ENCODE results near the gene PCDH9. TPM values are rescaled to one million over a fixed set of nuclear protein-coding genes. Genes with fewer than 3 reads are reported as not detected.

The PCDH9 gene
- total RNA-seq, 6 experiments from 2014 or later: 1.6 to 3.9 (median 3.1) TPM

GRCh38 chr13:66663206-66663605, 566.9 kb downstream of the PCDH9 start:
- TF ChIP-seq POLR2A (IDR thresholded peaks at IDR 0.05): no peak
- TF ChIP-seq CTCF (IDR thresholded peaks at IDR 0.05): no peak
- Histone ChIP-seq H3K36me3 (no peaks in the 10 kb centered on the region), H3K27me3 (no peaks in the 10 kb centered on the region), H3K4me1 (no peaks in the 10 kb centered on the region), H3K9me3 (no peaks in the 10 kb centered on the region), H3K27ac (no peak overlapping the region), H3K4me3 (no peak overlapping the region)
- WGBS (ENCODE audit: insufficient coverage, low coverage, low lambda C conversion rate, missing lambda C conversion rate): 47% methylated on average over 2 of the region's 2 CpGs
- DNase-seq: no peak
- ATAC-seq: no peak
- intact Hi-C loops (cut with DNase I): no loop called here

- ATAC-seq: no peak
- Histone ChIP-seq H3K27me3 (no peaks in the 10 kb centered on the region), H3K36me3 (no peaks in the 10 kb centered on the region), H3K27ac (no peak overlapping the region), H3K4me1 (no peaks in the 10 kb centered on the region), H3K9me3 (no peaks in the 10 kb centered on the region), H3K4me3 (no peak overlapping the region)
- no peak for DNase-seq
- 55% methylated on average over 2 of the region's 2 CpGs for WGBS (ENCODE audit: insufficient coverage, low coverage, low lambda C conversion rate, missing lambda C conversion rate)
- TF ChIP-seq CTCF (IDR thresholded peaks at IDR 0.05): no peak
- TF ChIP-seq POLR2A (IDR thresholded peaks at IDR 0.05): no peak
- intact Hi-C loops (cut with DNase I): no loop called here
Measured at GRCh38 chr13:66661336-66661735, 568.8 kb downstream of the PCDH9 start.

GRCh38 chr13:66660468-66660813, 569.7 kb downstream of the PCDH9 start:
- intact Hi-C loops (cut with DNase I): no loop called here
- no peak overlapping the region for H3K27ac ChIP-seq
- H3K27me3 ChIP-seq: no peaks in the 10 kb centered on the region
- TF ChIP-seq CTCF (IDR thresholded peaks at IDR 0.05) (no peak), POLR2A (IDR thresholded peaks at IDR 0.05) (no peak)
- ATAC-seq (no peak), DNase-seq (no peak)
- no peaks in the 10 kb centered on the region for H3K4me1 ChIP-seq
- no peaks in the 10 kb centered on the region for H3K36me3 ChIP-seq
- H3K4me3 ChIP-seq: no peak overlapping the region
- H3K9me3 ChIP-seq: no peaks in the 10 kb centered on the region

- WGBS (ENCODE audit: insufficient coverage, low coverage, low lambda C conversion rate, missing lambda C conversion rate): 61% methylated on average over 7 of the region's 7 CpGs
- ATAC-seq (no peak), DNase-seq (no peak)
- H3K4me3 ChIP-seq: no peak overlapping the region
- no peaks in the 10 kb centered on the region for H3K4me1 ChIP-seq
- H3K27me3 ChIP-seq: no peaks in the 10 kb centered on the region
- no peaks in the 10 kb centered on the region for H3K9me3 ChIP-seq
- H3K27ac ChIP-seq: no peak overlapping the region
- no peak for TF ChIP-seq POLR2A (IDR thresholded peaks at IDR 0.05)
- TF ChIP-seq CTCF (IDR thresholded peaks at IDR 0.05): no peak
- no peaks in the 10 kb centered on the region for H3K36me3 ChIP-seq
- intact Hi-C loops (cut with DNase I): no loop called here
Measured at GRCh38 chr13:66659701-66660467, 570.3 kb downstream of the PCDH9 start.

- WGBS (ENCODE audit: insufficient coverage, low coverage, low lambda C conversion rate, missing lambda C conversion rate): 85% methylated on average over 2 of the region's 2 CpGs
- DNase-seq (no peak), ATAC-seq (no peak)
- Histone ChIP-seq H3K4me1 (no peaks in the 10 kb centered on the region), H3K36me3 (no peaks in the 10 kb centered on the region), H3K9me3 (no peaks in the 10 kb centered on the region), H3K27me3 (no peaks in the 10 kb centered on the region), H3K4me3 (no peak overlapping the region), H3K27ac (no peak overlapping the region)
- TF ChIP-seq POLR2A (IDR thresholded peaks at IDR 0.05) (no peak), CTCF (IDR thresholded peaks at IDR 0.05) (no peak)
- intact Hi-C loops (cut with DNase I): no loop called here
Measured at GRCh38 chr13:66659286-66659685, 570.9 kb downstream of the PCDH9 start.

Data from right lobe of liver (tissue), 6 donors.